Measurements from ENCODE around the gene BTBD19. TPM values are rescaled to one million over a fixed set of nuclear protein-coding genes. Genes with fewer than 3 reads are reported as not detected.

BTBD19 gene
- total and polyA plus RNA-seq, 9 of the 15 experiments (the other 6 are each of a cell fraction or from before 2014, with no cell fraction given) = 0.22 to 2.0 (median 0.95) TPM

DNA sequence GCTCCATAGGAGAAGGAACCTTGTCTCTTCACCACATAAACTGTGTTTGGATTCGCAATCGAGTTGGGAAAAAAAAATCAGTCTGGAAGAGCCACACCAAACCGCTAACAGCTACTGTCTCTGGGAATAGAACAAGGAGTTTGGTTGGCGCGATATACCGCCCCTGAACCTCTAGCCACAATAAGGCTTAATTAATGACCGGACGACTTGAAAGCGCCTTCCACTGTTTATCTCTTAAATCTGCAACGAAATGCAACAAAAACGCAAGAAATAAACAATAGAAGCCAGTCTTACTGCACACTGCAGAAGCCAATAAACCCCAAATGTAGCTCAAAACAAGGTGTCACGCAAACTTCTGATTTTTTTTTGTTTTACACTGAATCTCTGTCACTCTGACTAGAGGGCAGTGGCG lies 10.9 kb downstream of the BTBD19 start (continued):
- TF ChIP-seq, protein P1, sequence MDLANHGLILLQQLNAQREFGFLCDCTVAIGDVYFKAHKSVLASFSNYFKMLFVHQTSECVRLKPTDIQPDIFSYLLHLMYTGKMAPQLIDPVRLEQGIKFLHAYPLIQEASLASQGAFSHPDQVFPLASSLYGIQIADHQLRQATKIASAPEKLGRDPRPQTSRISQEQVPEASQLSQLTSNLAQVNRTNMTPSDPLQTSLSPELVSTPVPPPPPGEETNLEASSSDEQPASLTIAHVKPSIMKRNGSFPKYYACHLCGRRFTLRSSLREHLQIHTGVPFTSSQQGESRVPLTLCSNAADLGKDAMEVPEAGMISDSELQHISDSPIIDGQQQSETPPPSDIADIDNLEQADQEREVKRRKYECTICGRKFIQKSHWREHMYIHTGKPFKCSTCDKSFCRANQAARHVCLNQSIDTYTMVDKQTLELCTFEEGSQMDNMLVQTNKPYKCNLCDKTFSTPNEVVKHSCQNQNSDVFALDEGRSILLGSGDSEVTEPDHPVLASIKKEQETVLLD (IDR thresholded peaks at IDR 0.05) = peak; percentile 9; the same call in 1 of the 2 replicates
- TF ChIP-seq EHMT2 (IDR thresholded peaks at IDR 0.05) (no peak), DIDO1 (tag; IDR thresholded peaks at IDR 0.05; ENCODE audit: low read depth) (peak; percentile 12; the same call in 1 of the 2 replicates), MED1 (CRISPR knock-in tag; IDR thresholded peaks at IDR 0.05; ENCODE audit: borderline replicate concordance) (no peak), RBM39 (optimal IDR thresholded peaks at IDR 0.05; ENCODE audit: low read depth, low read length) (no peak), ETV6 (IDR thresholded peaks at IDR 0.05; ENCODE audit: borderline replicate concordance in 1 of 2, low read depth in 2 of 2, low read length in 1 of 2) (no peak), ETV6 (CRISPR knock-in tag; IDR thresholded peaks at IDR 0.05; ENCODE audit: borderline replicate concordance) (no peak), CTBP1 (IDR thresholded peaks at IDR 0.05; ENCODE audit: borderline replicate concordance) (no peak), TAL1 (IDR thresholded peaks at IDR 0.05) (no peak), TCF3 (CRISPR knock-in tag; IDR thresholded peaks at IDR 0.05) (no peak), MTA1 (IDR thresholded peaks at IDR 0.05; ENCODE audit: borderline replicate concordance) (no peak), ZBTB1 (CRISPR knock-in tag; IDR thresholded peaks at IDR 0.05; ENCODE audit: borderline replicate concordance, low read depth) (0 out of 2 replicates have a peak, but pooled peaks have one; percentile 45), ZFP36 (IDR thresholded peaks at IDR 0.05; ENCODE audit: low read depth, low read length, partially characterized antibody) (no peak), CBFB (CRISPR knock-in tag; IDR thresholded peaks at IDR 0.05) (no peak), KAT8 (IDR thresholded peaks at IDR 0.05; ENCODE audit: low read depth) (no peak), WHSC1 (IDR thresholded peaks at IDR 0.05; ENCODE audit: low read length) (no peak), ZZZ3 (IDR thresholded peaks at IDR 0.05) (no peak)
- TF ChIP-seq, protein P2, sequence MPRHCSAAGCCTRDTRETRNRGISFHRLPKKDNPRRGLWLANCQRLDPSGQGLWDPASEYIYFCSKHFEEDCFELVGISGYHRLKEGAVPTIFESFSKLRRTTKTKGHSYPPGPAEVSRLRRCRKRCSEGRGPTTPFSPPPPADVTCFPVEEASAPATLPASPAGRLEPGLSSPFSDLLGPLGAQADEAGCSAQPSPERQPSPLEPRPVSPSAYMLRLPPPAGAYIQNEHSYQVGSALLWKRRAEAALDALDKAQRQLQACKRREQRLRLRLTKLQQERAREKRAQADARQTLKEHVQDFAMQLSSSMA (CRISPR knock-in tag; IDR thresholded peaks at IDR 0.05) = no peak
- TF ChIP-seq, protein P3, sequence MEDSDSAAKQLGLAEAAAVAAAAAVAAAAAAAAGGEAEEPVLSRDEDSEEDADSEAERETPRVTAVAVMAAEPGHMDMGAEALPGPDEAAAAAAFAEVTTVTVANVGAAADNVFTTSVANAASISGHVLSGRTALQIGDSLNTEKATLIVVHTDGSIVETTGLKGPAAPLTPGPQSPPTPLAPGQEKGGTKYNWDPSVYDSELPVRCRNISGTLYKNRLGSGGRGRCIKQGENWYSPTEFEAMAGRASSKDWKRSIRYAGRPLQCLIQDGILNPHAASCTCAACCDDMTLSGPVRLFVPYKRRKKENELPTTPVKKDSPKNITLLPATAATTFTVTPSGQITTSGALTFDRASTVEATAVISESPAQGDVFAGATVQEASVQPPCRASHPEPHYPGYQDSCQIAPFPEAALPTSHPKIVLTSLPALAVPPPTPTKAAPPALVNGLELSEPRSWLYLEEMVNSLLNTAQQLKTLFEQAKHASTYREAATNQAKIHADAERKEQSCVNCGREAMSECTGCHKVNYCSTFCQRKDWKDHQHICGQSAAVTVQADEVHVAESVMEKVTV (CRISPR knock-in tag; IDR thresholded peaks at IDR 0.05) = no peak
- TF ChIP-seq, protein P4, sequence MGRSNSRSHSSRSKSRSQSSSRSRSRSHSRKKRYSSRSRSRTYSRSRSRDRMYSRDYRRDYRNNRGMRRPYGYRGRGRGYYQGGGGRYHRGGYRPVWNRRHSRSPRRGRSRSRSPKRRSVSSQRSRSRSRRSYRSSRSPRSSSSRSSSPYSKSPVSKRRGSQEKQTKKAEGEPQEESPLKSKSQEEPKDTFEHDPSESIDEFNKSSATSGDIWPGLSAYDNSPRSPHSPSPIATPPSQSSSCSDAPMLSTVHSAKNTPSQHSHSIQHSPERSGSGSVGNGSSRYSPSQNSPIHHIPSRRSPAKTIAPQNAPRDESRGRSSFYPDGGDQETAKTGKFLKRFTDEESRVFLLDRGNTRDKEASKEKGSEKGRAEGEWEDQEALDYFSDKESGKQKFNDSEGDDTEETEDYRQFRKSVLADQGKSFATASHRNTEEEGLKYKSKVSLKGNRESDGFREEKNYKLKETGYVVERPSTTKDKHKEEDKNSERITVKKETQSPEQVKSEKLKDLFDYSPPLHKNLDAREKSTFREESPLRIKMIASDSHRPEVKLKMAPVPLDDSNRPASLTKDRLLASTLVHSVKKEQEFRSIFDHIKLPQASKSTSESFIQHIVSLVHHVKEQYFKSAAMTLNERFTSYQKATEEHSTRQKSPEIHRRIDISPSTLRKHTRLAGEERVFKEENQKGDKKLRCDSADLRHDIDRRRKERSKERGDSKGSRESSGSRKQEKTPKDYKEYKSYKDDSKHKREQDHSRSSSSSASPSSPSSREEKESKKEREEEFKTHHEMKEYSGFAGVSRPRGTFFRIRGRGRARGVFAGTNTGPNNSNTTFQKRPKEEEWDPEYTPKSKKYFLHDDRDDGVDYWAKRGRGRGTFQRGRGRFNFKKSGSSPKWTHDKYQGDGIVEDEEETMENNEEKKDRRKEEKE (IDR thresholded peaks at IDR 0.05; ENCODE audit: borderline replicate concordance in 1 of 2, control insufficient read depth in 1 of 2, low read depth in 2 of 2, low read length in 1 of 2) = no peak; a peak in 1 of 4 replicates
- TF ChIP-seq, protein P5, sequence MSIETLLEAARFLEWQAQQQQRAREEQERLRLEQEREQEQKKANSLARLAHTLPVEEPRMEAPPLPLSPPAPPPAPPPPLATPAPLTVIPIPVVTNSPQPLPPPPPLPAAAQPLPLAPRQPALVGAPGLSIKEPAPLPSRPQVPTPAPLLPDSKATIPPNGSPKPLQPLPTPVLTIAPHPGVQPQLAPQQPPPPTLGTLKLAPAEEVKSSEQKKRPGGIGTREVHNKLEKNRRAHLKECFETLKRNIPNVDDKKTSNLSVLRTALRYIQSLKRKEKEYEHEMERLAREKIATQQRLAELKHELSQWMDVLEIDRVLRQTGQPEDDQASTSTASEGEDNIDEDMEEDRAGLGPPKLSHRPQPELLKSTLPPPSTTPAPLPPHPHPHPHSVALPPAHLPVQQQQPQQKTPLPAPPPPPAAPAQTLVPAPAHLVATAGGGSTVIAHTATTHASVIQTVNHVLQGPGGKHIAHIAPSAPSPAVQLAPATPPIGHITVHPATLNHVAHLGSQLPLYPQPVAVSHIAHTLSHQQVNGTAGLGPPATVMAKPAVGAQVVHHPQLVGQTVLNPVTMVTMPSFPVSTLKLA (conservative IDR thresholded peaks at IDR 0.05) = no peak

Measured in K562 (cell line).